SK-N-SH (cell line): Measurements from ENCODE around the gene TMEM184C. TPM values are rescaled to one million over a fixed set of nuclear protein-coding genes. Genes with fewer than 3 reads are reported as not detected.
A peak's percentile ranks its signal among the peaks of the same experiment; 100 is the strongest.

Source experiments
- CTCF ChIA-PET: fragments of 300-600, 350-600 bp; formaldehyde crosslinking; extraction: SDS; loops from one replicate; lab custom pipeline; 2021; lab: Yijun Ruan, JAX
- POLR2A ChIA-PET: fragments of 350-600 bp; sonication (Branson Sonifier 250); formaldehyde crosslinking; extraction: SDS; loops from one replicate; lab custom pipeline; 2020; ENCODE audit warnings: antibody characterized with exemption, inconsistent platforms; lab: Yijun Ruan, JAX
- DNase-seq: peaks from one replicate; pipeline ENCODE4 v3.0.0; 2012
- H2AFZ ChIP-seq: fragments of 200-600 bp; sonication (generic); 2 replicates; pipeline ENCODE4 v1.8.1; 2016; ENCODE audit warnings: antibody characterized with exemption, mild to moderate bottlenecking, low read depth
- H3F3A ChIP-seq: fragments of 200-600 bp; sonication (generic); replicated peaks from 2 replicates; pipeline ENCODE3; 2016; ENCODE audit warnings: antibody characterized with exemption, mild to moderate bottlenecking; ENCODE audit not compliant: insufficient read depth
- H3K27ac ChIP-seq, 2 experiments: fragments of 200-500 bp in 1 of 2; fragments of 200-600 bp in 1 of 2; sonication (Bioruptor generic) in 1 of 2; sonication (generic), shearing (Covaris generic) in 1 of 2; 2 replicates each; pipeline versions ENCODE4 v1.5.1 to v1.6.1; 2014 to 2016; ENCODE audit warnings: low read depth in 2 of 2, inconsistent platforms in 1 of 2, low read length in 1 of 2, mild to moderate bottlenecking in 1 of 2, mixed read lengths in 1 of 2
- H3K27me3 ChIP-seq: fragments of 200-600 bp; sonication (generic), shearing (Covaris generic); 2 replicates; pipeline ENCODE4 v1.6.1; 2016; ENCODE audit warnings: mixed run types; ENCODE audit not compliant: insufficient read depth
- H3K36me3 ChIP-seq, 2 experiments: fragments of 200-500 bp in 1 of 2; fragments of 200-600 bp in 1 of 2; sonication (Bioruptor generic) in 1 of 2; sonication (generic) in 1 of 2; replicated peaks in 1 of 2; 2 replicates each; pipeline versions ENCODE3 to v1.5.1; 2014 to 2016; ENCODE audit warnings: low read length in 1 of 2, mild to moderate bottlenecking in 1 of 2; ENCODE audit not compliant: insufficient read depth in 2 of 2, control insufficient read depth in 1 of 2
- H3K4me1 ChIP-seq, 2 experiments: fragments of 200-500 bp in 1 of 2; fragments of 200-600 bp in 1 of 2; sonication (Bioruptor generic) in 1 of 2; sonication (generic), shearing (Covaris generic) in 1 of 2; 2 replicates each; pipeline versions ENCODE4 v1.5.1 to v1.6.1; 2014 to 2016; ENCODE audit warnings: low read depth in 1 of 2, low read length in 1 of 2, mixed run types in 1 of 2; ENCODE audit not compliant: insufficient read depth in 2 of 2, control insufficient read depth in 1 of 2
- H3K4me2 ChIP-seq: fragments of 200-600 bp; sonication (generic), shearing (Covaris generic); 2 replicates; pipeline ENCODE4 v1.6.1; 2017; ENCODE audit warnings: mixed run types
- H3K4me3 ChIP-seq, 2 experiments: fragments of 200-500 bp in 1 of 2; fragments of 200-600 bp in 1 of 2; sonication (Bioruptor generic) in 1 of 2; sonication (generic), shearing (Covaris generic) in 1 of 2; 2 replicates each; pipeline versions ENCODE4 v1.5.1 to v1.8.1; 2014 to 2016; ENCODE audit warnings: low read depth in 2 of 2, inconsistent platforms in 1 of 2, low read length in 1 of 2, mild to moderate bottlenecking in 1 of 2, mixed read lengths in 1 of 2, moderate library complexity in 1 of 2
- H3K79me2 ChIP-seq: fragments of 200-600 bp; sonication (generic); 2 replicates; pipeline ENCODE4 v1.8.1; 2017; ENCODE audit warnings: mild to moderate bottlenecking; ENCODE audit not compliant: insufficient read depth
- H3K9ac ChIP-seq: fragments of 200-600 bp; sonication (generic); 2 replicates; pipeline ENCODE4 v1.6.1; 2017; ENCODE audit warnings: mixed run types
- H3K9me2 ChIP-seq: fragments of 200-600 bp; sonication (generic); 2 replicates; pipeline ENCODE4 v1.6.1; 2017; ENCODE audit warnings: mixed run types
- H3K9me3 ChIP-seq: fragments of 200-600 bp; sonication (generic); 2 replicates; pipeline ENCODE4 v1.6.1; 2017; ENCODE audit warnings: mixed run types, mild to moderate bottlenecking, moderate library complexity
- H4K20me1 ChIP-seq: fragments of 200-600 bp; sonication (generic); 2 replicates; pipeline ENCODE4 v1.6.1; 2017; ENCODE audit warnings: mild to moderate bottlenecking, mixed run types; ENCODE audit not compliant: insufficient read depth
- EP300 ChIP-seq, 2 experiments: IDR thresholded peaks; 2 replicates each; pipeline versions ENCODE4 v1.4.0 to v1.6.1; 2012; ENCODE audit warnings: borderline replicate concordance in 1 of 2, low read depth in 1 of 2, low read length in 1 of 2
- FOSL2 ChIP-seq: IDR thresholded peaks from 2 replicates; pipeline ENCODE4 v1.4.0; 2012; ENCODE audit warnings: low read depth, mild to moderate bottlenecking, moderate library complexity, borderline replicate concordance
- JUND ChIP-seq: IDR thresholded peaks from 2 replicates; pipeline ENCODE4 v1.4.0; 2012
- MAX ChIP-seq: IDR thresholded peaks from 2 replicates; pipeline ENCODE4 v1.4.0; 2012; ENCODE audit warnings: low read depth
- PBX3 ChIP-seq: IDR thresholded peaks from 2 replicates; pipeline ENCODE4; 2012
- POLR2AphosphoS5 ChIP-seq: IDR thresholded peaks from 2 replicates; pipeline ENCODE4 v1.6.1; 2012; ENCODE audit warnings: low read depth, low read length
- TCF12 ChIP-seq: IDR thresholded peaks from 2 replicates; pipeline ENCODE4 v1.4.0; 2012
- TEAD4 ChIP-seq: IDR thresholded peaks from 2 replicates; pipeline ENCODE4 v1.4.0; 2012; ENCODE audit warnings: mild to moderate bottlenecking, borderline replicate concordance; ENCODE audit not compliant: insufficient read depth
- USF1 ChIP-seq: IDR thresholded peaks from 2 replicates; pipeline ENCODE4 v1.4.0; 2012; ENCODE audit warnings: low read depth, borderline replicate concordance
- WGBS: methylation state at CpG from one replicate; pipeline ENCODE4 v1.1.6; 2017; ENCODE audit warnings: low lambda C conversion rate; 5-methylcytosine and 5-hydroxymethylcytosine counted together
- polyA plus RNA-seq, 3 experiments: library from polyadenylated mRNA; depleted of rRNA; stranded (reverse); fragments of >200 nt; gene quantifications; 2 replicates each; pipeline ENCODE4 v1.2.3, GENCODE V29; 2012
- TF ChIP-seq, protein P1 (sequence below): fragments of 150-350 bp; IDR thresholded peaks from 2 replicates; pipeline ENCODE4 v1.6.1; 2016; ENCODE audit warnings: mild to moderate bottlenecking, low read depth, low read length

The TMEM184C gene
- polyA plus RNA-seq, 1 of the 3 experiments (the other 2 are of a cell fraction), result 17.5 TPM

DNA sequence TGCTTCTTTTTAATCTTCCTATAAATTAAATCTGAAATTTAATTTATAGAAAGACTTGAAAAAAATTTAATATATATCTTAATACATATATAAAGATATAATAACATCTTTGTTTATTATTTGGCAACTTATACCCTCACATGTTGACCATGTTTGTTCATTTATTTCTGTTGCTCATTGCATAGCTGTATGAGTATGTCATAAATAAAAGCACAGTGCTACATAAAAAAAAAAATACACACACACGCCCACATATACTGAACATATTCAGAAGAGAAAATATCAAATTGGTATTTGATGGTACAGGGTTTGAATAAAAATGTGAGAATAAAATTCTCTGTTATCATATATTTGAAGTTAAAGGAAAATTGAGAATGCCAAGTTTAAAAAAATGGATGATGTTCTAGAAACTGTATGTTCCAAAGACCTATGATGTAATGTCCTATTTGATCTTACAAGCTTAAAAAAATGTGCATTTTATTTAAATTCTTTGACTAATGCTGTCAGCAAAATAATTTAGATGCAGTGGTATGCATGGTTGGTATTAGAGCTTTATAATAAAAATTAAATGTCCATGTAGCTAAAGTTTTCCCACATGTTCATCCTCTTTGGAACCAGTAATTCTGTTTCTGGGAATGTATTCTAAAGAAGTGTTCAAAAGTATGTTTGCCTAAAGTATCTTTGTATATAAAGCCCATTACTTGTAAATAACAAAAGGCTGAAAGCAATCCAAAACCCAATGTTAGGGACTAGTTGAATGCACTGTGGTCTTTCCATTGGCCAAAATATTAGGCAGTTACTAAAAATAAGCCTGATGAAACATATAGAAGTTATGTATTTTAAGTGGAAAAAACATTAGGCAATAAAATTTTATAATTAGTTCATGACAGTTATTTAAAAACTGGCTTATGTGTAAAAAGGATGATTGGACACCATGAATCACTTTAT, 12.9 kb downstream of the TMEM184C start:
- no peak for DNase-seq
- no peak overlapping the region for H3K9ac ChIP-seq
- H3F3A ChIP-seq, result peaks cover 22% of the 10 kb centered on the region
- H3K27ac ChIP-seq, result peak overlapping the region in 1 of 2 experiments; percentile 11; a peak in 1 of 4 replicates
- no peak overlapping the region for H2AFZ ChIP-seq
- no peak overlapping the region for H3K4me3 ChIP-seq
- 98% methylated on average over 1 of the region's 1 CpG for WGBS
- no peaks in the 10 kb centered on the region; the same call in none of the 2 replicates for H3K79me2 ChIP-seq
- peaks cover 79 to 83% of the 10 kb centered on the region in 2 experiments for H3K36me3 ChIP-seq
- no peaks in the 10 kb centered on the region for H3K9me2 ChIP-seq
- ChIA-PET CTCF (interaction anchor here (3.4 kb wide), 1 partner anchor 237 kb away, joined by 18 read pairs; no protein-coding TSS in a partner anchor), POLR2A (interaction anchor here (2.1 kb wide), 1 partner anchor 13 kb away, joined by 6 read pairs; the partner anchor contains the start of gene TMEM184C)
- peaks cover 0 to 7% of the 10 kb centered on the region in 2 experiments; a peak in 2 of 4 replicates for H3K4me1 ChIP-seq
- no peaks in the 10 kb centered on the region for H3K9me3 ChIP-seq
- no peaks in the 10 kb centered on the region for H4K20me1 ChIP-seq
- no peak overlapping the region for H3K4me2 ChIP-seq
- H3K27me3 ChIP-seq, result no peaks in the 10 kb centered on the region
- TF ChIP-seq JUND (no peak), TEAD4 (no peak)

- ChIA-PET CTCF (interaction anchor here (1.2 to 1.6 kb wide), 3 partner anchors 15 to 236 kb away, joined by 3 to 5 read pairs (median 4); partner anchors contain the start of gene TMEM184C), POLR2A (no interaction called here)
- Histone ChIP-seq H3K9ac (no peak overlapping the region), H3K9me3 (0 out of 2 replicates have a peak, but pooled peaks cover 4% of the 10 kb centered on the region), H4K20me1 (no peaks in the 10 kb centered on the region), H3K4me2 (no peak overlapping the region), H3K4me3 (no peak overlapping the region), H3F3A (peaks cover 25% of the 10 kb centered on the region), H3K36me3 (peaks cover 87 to 94% of the 10 kb centered on the region in 2 experiments), H3K79me2 (no peaks in the 10 kb centered on the region; the same call in none of the 2 replicates), H3K4me1 (peaks cover 0 to 7% of the 10 kb centered on the region in 2 experiments; a peak in 2 of 4 replicates), H3K27me3 (no peaks in the 10 kb centered on the region), H3K27ac (peak overlapping the region; percentile 30 to 69; a peak in 3 of 4 replicates), H2AFZ (no peak overlapping the region), H3K9me2 (no peaks in the 10 kb centered on the region)
- DNase-seq, result no peak
- TF ChIP-seq POLR2AphosphoS5, result peak; percentile 46; the same call in 1 of the 2 replicates
- TF ChIP-seq, protein P1, sequence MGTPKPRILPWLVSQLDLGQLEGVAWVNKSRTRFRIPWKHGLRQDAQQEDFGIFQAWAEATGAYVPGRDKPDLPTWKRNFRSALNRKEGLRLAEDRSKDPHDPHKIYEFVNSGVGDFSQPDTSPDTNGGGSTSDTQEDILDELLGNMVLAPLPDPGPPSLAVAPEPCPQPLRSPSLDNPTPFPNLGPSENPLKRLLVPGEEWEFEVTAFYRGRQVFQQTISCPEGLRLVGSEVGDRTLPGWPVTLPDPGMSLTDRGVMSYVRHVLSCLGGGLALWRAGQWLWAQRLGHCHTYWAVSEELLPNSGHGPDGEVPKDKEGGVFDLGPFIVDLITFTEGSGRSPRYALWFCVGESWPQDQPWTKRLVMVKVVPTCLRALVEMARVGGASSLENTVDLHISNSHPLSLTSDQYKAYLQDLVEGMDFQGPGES, result no peak
- TF ChIP-seq MAX, result 0 out of 2 replicates have a peak, but pooled peaks have one; percentile 44
- TF ChIP-seq TEAD4, result peak; percentile 28; the same call in 1 of the 2 replicates
- TF ChIP-seq PBX3, result peak; percentile 87
- peak; percentile 81 for TF ChIP-seq TCF12
- no peak for TF ChIP-seq USF1
- TF ChIP-seq EP300 (IDR thresholded peaks at IDR 0.05; ENCODE audit: borderline replicate concordance in 1 of 2, low read depth in 1 of 2, low read length in 1 of 2), result peak in 1 of 2 experiments; percentile 67; a peak in 1 of 4 replicates
- TF ChIP-seq FOSL2, result peak; percentile 75
- peak; percentile 79 for TF ChIP-seq JUND
- 39% methylated on average over 3 of the region's 3 CpGs for WGBS
Observed at GRCh38 chr4:147633113-147633512, 15.9 kb downstream of the TMEM184C start.
